HFF-Myc (cell line): ENCODE measurements around the gene CLSTN3.

Source experiments
- DNase-seq: peaks from one replicate; pipeline ENCODE4 v3.0.0-alpha.2; 2011; ENCODE audit warnings: low read depth; ENCODE audit errors: extremely low read depth
- H3K4me3 ChIP-seq: replicated peaks from 2 replicates; pipeline ENCODE4 v1.5.1; 2011; ENCODE audit warnings: low read depth, mild to moderate bottlenecking, control low read depth, low read length
- TF ChIP-seq, protein P1 (sequence below): IDR thresholded peaks from 2 replicates; pipeline ENCODE4 v1.5.1; 2012; ENCODE audit warnings: mild to moderate bottlenecking, low read depth, low read length, control low read depth; ENCODE audit errors: missing control alignments

The CLSTN3 gene

DNA sequence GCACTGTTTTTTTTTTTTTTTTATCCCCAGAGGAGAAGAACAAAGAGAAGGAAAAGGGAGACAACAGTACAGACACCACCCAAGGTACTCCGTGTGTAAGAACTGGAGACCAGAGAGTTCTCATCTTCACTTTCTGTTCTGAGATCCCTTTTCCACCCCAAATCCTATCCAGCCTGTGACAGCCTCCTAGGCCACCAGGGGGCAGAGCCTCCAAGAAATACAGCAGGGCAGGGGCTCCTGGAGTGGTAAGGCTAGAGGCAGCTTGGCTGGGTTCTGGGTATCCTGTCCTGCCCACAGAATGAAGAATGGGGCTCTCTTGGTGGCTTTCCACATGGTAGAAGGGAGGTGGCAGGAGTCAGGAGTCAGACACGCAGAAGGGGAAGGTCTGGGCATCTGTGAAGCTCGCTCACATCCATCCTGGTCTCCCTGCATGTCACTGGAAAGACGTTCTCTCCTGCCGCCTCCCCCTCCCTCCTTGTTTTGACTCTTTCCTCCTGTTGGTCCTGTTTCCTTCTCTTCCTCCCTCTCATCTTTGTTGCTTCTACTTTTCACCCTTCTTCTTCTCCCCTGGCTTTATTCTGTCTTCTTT is 12.0 kb downstream of the CLSTN3 start:
- TF ChIP-seq, protein P1, sequence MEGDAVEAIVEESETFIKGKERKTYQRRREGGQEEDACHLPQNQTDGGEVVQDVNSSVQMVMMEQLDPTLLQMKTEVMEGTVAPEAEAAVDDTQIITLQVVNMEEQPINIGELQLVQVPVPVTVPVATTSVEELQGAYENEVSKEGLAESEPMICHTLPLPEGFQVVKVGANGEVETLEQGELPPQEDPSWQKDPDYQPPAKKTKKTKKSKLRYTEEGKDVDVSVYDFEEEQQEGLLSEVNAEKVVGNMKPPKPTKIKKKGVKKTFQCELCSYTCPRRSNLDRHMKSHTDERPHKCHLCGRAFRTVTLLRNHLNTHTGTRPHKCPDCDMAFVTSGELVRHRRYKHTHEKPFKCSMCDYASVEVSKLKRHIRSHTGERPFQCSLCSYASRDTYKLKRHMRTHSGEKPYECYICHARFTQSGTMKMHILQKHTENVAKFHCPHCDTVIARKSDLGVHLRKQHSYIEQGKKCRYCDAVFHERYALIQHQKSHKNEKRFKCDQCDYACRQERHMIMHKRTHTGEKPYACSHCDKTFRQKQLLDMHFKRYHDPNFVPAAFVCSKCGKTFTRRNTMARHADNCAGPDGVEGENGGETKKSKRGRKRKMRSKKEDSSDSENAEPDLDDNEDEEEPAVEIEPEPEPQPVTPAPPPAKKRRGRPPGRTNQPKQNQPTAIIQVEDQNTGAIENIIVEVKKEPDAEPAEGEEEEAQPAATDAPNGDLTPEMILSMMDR: peak; percentile 89
- H3K4me3 ChIP-seq: no peak overlapping the region
- DNase-seq: no peak

DNA sequence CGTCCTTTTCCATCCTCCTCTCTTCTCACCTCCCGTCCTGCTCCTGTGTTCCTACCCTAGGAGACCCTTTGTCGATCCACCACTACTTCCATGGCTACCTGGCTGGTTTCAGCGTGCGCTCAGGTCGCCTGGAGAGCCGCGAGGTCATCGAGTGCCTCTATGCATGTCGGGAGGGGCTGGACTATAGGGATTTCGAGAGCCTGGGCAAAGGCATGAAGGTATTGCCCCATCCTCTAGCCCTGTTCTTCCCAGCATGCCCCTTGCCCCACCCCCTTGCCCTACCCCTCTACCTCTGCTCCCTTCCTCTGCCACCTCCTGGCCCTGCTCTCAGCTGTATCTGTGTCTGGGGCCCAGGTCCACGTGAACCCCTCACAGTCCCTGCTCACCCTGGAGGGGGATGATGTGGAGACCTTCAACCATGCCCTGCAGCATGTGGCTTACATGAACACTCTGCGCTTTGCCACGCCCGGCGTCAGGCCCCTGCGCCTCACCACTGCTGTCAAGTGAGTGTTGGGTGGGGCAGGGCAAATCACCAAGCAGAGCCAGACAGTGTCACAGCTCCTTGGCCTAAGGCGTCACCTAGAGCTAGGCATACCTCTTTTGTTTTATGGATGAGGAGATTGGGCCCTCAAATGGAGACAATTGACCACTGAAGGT is 12.8 kb downstream of the CLSTN3 start:
- H3K4me3 ChIP-seq: no peak overlapping the region
- TF ChIP-seq, protein P1: no peak
- no peak for DNase-seq

DNA sequence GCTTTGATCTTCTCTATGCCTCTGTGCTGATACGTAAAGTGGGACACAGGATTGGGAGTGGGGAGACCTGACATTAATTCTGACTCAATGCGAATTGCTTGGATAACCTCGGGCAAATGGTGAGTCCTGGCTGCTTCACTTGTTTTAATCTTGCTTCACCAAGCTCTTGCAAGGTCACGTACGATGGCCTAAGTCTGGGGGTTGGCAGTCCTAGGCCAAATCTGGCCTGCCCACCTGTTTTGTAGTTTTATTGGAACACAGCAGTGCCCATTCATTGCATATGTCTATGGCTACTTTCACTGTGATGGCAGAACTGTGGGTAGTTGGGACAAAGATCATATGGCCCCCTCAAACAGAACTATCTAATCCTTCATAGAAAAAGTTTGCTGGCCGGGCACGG is 13.4 kb downstream of the CLSTN3 start:
- H3K4me3 ChIP-seq: no peak overlapping the region
- no peak for DNase-seq
- TF ChIP-seq, protein P1: no peak

DNA sequence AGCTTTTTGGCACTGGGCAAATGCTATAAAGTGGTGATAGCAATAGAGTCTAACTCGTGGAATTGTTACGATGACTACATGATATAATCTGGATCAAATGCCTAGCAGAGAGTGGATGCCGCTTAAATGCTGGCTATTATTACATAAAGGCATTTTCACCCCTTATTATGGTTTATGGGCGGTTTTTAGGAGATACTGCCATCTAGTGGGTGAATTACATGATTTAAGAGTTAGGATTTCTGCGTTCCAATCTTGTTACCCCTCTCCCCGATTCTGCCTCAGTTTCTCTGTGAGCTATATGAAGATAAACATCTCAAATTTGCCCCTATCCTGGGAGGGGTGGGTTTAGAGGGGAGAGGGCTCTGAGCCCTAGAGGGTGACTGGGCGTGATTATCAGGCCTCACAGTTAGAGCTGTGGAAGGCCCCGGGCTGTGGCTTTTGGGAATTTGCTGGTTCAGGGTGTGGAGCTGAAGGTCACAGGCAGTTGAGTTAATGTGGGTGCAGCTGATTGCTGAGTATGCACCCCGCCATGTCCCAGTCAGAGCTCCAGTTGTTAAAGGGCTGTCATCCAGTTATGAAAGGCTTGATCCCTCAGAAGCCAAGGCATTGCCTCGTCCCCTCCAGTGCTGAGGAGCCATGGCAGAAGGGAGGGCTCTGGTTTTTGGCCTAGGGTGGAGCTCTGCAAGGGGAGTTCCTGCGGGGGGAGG is 14.4 kb downstream of the CLSTN3 start:
- no peak for DNase-seq
- no peak overlapping the region for H3K4me3 ChIP-seq
- TF ChIP-seq, protein P1: peak; percentile 58

DNA sequence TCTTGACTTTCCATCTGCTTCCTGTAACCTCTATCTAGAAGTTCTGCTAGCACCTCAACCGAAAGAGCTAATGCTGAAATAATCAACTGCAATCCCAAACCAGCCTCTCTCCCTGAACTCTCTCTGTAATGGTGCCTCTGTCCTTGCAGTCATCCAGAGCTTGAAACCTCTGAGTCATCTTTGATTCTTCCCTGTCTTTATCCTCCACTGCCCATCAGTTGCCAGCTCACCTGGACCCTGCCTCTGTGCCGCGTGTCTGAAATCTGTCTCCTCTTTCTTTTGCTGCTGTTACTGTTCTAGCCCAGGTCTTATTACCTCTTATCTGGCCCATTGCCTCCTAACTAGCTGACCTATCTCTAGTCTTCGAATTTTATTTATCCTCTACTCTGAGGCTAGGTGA is 15.5 kb downstream of the CLSTN3 start:
- TF ChIP-seq, protein P1: no peak
- H3K4me3 ChIP-seq: no peak overlapping the region
- no peak for DNase-seq

DNA sequence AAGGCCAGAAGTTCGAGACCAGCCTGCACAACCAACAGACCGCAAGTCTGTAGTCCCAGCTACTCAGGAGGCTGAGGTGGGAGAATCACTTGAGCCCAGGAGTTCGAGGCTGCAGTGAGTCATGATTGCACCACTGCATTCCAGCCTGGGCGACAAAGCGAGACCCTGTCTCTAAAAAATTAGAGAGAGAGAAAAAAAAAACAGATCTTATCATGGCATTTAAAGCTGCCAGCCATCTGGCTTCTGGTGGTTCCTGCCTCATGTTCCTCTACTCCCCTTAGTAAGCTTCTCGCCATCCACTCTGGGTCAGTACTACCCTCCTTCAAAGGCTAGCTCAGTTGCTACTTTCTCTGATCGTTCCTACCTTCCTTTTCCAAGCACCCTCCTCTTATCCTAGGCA is 16.1 kb downstream of the CLSTN3 start:
- H3K4me3 ChIP-seq: no peak overlapping the region
- no peak for DNase-seq
- TF ChIP-seq, protein P1: no peak
